ENCODE measurements around the gene HDAC3. TPM values are rescaled to one million over a fixed set of nuclear protein-coding genes. Genes with fewer than 3 reads are reported as not detected.
A peak's percentile ranks its signal among the peaks of the same experiment; 100 is the strongest.

HDAC3 gene
- total RNA-seq, 5 donors from 2014 or later (not counting 1 experiment from before 2014, with no cell fraction given): 68.5 to 78.5 (median 73.8) TPM

DNA sequence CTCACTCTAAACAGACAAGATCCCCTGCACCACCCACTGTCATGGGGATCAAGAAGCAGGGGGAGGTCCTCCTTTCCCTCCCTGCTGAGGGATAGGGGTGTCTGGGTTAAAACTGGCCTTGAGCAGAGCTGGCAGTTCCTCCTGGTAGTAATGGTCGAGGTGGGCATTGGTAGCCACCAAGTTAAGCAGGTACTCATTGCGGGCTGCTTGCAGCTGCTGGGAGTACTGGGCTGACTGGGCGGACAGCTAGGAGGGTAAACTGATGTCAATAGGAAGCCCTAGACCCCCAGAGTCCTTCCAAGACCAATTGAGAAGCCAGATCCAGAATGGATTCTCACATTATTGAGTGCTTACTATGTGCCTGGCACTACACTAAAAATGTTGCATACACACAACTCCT lies 11.2 kb upstream of the HDAC3 start:
- no peaks in the 10 kb centered on the region for H3K27me3 Mint-ChIP-seq
- no peak overlapping the region for H3K27ac Mint-ChIP-seq
- Histone ChIP-seq H3K4me1 (ENCODE audit: control insufficient read depth in 1 of 2, extremely low read depth in 1 of 2, insufficient read depth in 2 of 2, low read length in 2 of 2) (peaks cover 3 to 31% of the 10 kb centered on the region in 2 experiments), H3K4me3 (ENCODE audit: control insufficient read depth in 1 of 2, extremely low read depth in 1 of 2, low read length in 1 of 2) (no peak overlapping the region), H3K27me3 (replicated peaks in 1 of 2; ENCODE audit: control insufficient read depth in 2 of 2, extremely low read depth in 1 of 2, insufficient read depth in 2 of 2, low read length in 1 of 2) (no peaks in the 10 kb centered on the region), H3K27ac (ENCODE audit: low read length) (no peak overlapping the region), H3K36me3 (ENCODE audit: control insufficient read depth in 2 of 2, extremely low read depth in 1 of 2, insufficient read depth in 1 of 2, low read length in 1 of 2) (peaks cover 6 to 47% of the 10 kb centered on the region in 2 donors), H3K9me3 (no peaks in the 10 kb centered on the region)
- DNase-seq (no peak), ATAC-seq (replicated peaks in 1 of 4) (no peak)
- H3K4me3 Mint-ChIP-seq: no peak overlapping the region
- POLR2A ChIA-PET: no interaction called here
- peaks cover 26% of the 10 kb centered on the region for H3K36me3 Mint-ChIP-seq
- WGBS (ENCODE audit: insufficient coverage): no CpG with 5 or more reads among the region's 3 CpGs
- H3K9me3 Mint-ChIP-seq: no peaks in the 10 kb centered on the region
- peaks cover 30 to 47% (median 44%) of the 10 kb centered on the region in 3 donors for H3K4me1 Mint-ChIP-seq
- CTCF ChIA-PET: interaction anchor here (0.5 to 1.0 kb wide), 4 partner anchors 9 to 1931 kb away, joined by 3 to 5 read pairs (median 4); no protein-coding TSS in a partner anchor

DNA sequence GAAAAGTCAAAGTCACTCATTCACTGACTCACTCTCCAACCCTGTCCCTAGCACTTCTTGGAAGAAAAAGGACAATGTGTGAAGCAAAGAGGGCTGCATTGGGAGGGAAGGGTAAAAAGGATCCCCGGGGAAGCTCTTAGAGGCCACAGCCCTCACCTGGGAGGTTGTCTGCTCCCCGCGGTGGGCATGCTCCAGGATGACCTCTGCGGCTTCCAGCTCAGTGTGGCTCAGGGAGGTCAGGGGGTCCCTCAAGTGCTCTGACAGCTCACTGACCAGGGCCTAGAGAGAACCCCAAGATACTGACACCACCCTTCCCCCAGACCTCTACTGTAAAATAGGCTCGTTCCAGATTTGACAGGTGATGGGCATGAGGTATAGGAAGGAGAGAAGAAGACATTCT lies 10.6 kb upstream of the HDAC3 start:
- ATAC-seq (replicated peaks in 1 of 4): no peak
- no peak overlapping the region for H3K4me3 ChIP-seq (ENCODE audit: control insufficient read depth in 1 of 2, extremely low read depth in 1 of 2, low read length in 1 of 2)
- H3K9me3 ChIP-seq: no peaks in the 10 kb centered on the region
- no peak for DNase-seq
- Mint-ChIP-seq H3K27me3 (no peaks in the 10 kb centered on the region), H3K4me3 (no peak overlapping the region), H3K36me3 (peaks cover 26% of the 10 kb centered on the region), H3K9me3 (no peaks in the 10 kb centered on the region), H3K27ac (no peak overlapping the region), H3K4me1 (peaks cover 27 to 42% (median 38%) of the 10 kb centered on the region in 3 donors)
- CTCF ChIA-PET: interaction anchor here (0.5 to 1.0 kb wide), 4 partner anchors 9 to 1930 kb away, joined by 3 to 5 read pairs (median 4); no protein-coding TSS in a partner anchor
- WGBS (ENCODE audit: insufficient coverage): 100% methylated on average over 1 of the region's 5 CpGs
- H3K27me3 ChIP-seq (replicated peaks in 1 of 2; ENCODE audit: control insufficient read depth in 2 of 2, extremely low read depth in 1 of 2, insufficient read depth in 2 of 2, low read length in 1 of 2): no peaks in the 10 kb centered on the region
- H3K36me3 ChIP-seq (ENCODE audit: control insufficient read depth in 2 of 2, extremely low read depth in 1 of 2, insufficient read depth in 1 of 2, low read length in 1 of 2): peaks cover 6 to 50% of the 10 kb centered on the region in 2 donors
- H3K27ac ChIP-seq (ENCODE audit: low read length): no peak overlapping the region
- POLR2A ChIA-PET: no interaction called here
- H3K4me1 ChIP-seq (ENCODE audit: control insufficient read depth in 1 of 2, extremely low read depth in 1 of 2, insufficient read depth in 2 of 2, low read length in 2 of 2): peaks cover 3 to 29% of the 10 kb centered on the region in 2 experiments

DNA sequence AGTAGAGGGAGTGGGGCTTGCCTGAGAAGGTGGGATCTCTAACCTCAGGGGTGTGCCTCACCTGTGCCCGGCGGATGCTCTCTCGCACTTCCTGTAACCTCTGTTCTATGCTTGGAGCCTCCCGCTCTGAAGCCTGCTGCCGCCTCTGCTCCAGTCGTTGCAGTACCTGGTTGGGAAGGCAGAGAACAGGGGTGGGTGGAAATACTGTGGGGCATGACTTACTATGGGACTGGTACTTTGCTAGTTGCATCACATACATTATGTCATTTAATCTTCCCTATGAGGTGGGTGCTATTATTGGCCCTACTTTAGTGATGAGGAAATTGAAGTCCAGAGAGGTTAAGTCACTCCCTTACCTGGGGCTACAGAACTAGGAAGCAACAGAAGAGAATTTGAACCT lies 9.4 kb upstream of the HDAC3 start:
- H3K4me3 ChIP-seq (ENCODE audit: control insufficient read depth in 1 of 2, extremely low read depth in 1 of 2, low read length in 1 of 2): no peak overlapping the region
- peaks cover 3 to 19% of the 10 kb centered on the region in 2 experiments for H3K4me1 ChIP-seq (ENCODE audit: control insufficient read depth in 1 of 2, extremely low read depth in 1 of 2, insufficient read depth in 2 of 2, low read length in 2 of 2)
- DNase-seq: no peak
- peaks cover 6 to 59% of the 10 kb centered on the region in 2 donors for H3K36me3 ChIP-seq (ENCODE audit: control insufficient read depth in 2 of 2, extremely low read depth in 1 of 2, insufficient read depth in 1 of 2, low read length in 1 of 2)
- no peak for ATAC-seq (replicated peaks in 1 of 4)
- H3K27me3 ChIP-seq (replicated peaks in 1 of 2; ENCODE audit: control insufficient read depth in 2 of 2, extremely low read depth in 1 of 2, insufficient read depth in 2 of 2, low read length in 1 of 2): no peaks in the 10 kb centered on the region
- no peaks in the 10 kb centered on the region for H3K9me3 ChIP-seq
- ChIA-PET CTCF (no interaction called here), POLR2A (no interaction called here)
- Mint-ChIP-seq H3K36me3 (peaks cover 30% of the 10 kb centered on the region), H3K27ac (peak overlapping the region in 1 of 2 donors; percentile 19), H3K4me1 (peaks cover 23 to 37% (median 26%) of the 10 kb centered on the region in 3 donors), H3K4me3 (no peak overlapping the region), H3K9me3 (no peaks in the 10 kb centered on the region), H3K27me3 (no peaks in the 10 kb centered on the region)
- WGBS (ENCODE audit: insufficient coverage): 100% methylated on average over 3 of the region's 6 CpGs
- H3K27ac ChIP-seq (ENCODE audit: low read length): no peak overlapping the region

DNA sequence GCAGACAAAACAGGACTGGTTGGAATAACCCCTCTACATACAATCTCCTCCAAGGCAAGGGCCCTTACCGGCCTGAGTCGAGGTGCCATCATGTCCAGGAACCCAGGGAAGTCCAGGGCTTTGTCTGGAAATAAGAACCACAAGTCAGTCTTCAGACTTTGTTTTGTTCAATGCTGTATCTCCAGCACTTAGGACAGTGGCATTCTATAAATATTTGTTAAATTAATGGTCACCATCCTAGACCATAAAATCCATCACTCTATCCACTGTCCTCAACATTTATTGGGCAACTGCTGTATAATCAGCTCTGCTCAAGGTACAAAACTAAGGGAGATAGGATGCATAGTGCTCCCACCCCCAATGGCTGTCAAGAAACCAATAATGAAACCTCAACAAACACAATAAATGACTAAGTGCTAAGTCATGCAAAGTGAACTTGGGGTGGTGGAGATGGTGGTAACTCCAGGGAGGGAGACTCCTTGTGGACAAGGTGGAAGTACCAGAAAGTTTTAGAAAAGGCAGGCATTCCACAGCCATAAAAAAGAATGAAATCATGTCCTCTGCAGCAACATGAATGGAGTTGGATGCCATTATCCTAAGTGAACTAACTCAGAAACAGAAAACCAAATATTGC lies 5.1 kb upstream of the HDAC3 start:
- no peak overlapping the region for H3K4me3 Mint-ChIP-seq
- H3K9me3 ChIP-seq: no peaks in the 10 kb centered on the region
- WGBS (ENCODE audit: insufficient coverage): 83% methylated on average over 2 of the region's 2 CpGs
- ATAC-seq (replicated peaks in 1 of 4) (no peak), DNase-seq (no peak)
- H3K36me3 ChIP-seq (ENCODE audit: control insufficient read depth in 2 of 2, extremely low read depth in 1 of 2, insufficient read depth in 1 of 2, low read length in 1 of 2): peaks cover 9 to 51% of the 10 kb centered on the region in 2 donors
- peaks cover 0 to 16% of the 10 kb centered on the region in 2 experiments for H3K4me1 ChIP-seq (ENCODE audit: control insufficient read depth in 1 of 2, extremely low read depth in 1 of 2, insufficient read depth in 2 of 2, low read length in 2 of 2)
- ChIA-PET CTCF (interaction anchor here in 1 of 2 donors (0.5 to 0.9 kb wide), 2 partner anchors 23 to 473 kb away, joined by 3 to 6 read pairs; partner anchors contain the start of gene DIAPH1), POLR2A (interaction anchor here in 1 of 2 donors (0.5 kb wide), 1 partner anchor 10 kb away, joined by 5 read pairs; no protein-coding TSS in a partner anchor)
- no peaks in the 10 kb centered on the region for H3K27me3 Mint-ChIP-seq
- no peaks in the 10 kb centered on the region for H3K27me3 ChIP-seq (replicated peaks in 1 of 2; ENCODE audit: control insufficient read depth in 2 of 2, extremely low read depth in 1 of 2, insufficient read depth in 2 of 2, low read length in 1 of 2)
- H3K36me3 Mint-ChIP-seq: peaks cover 25% of the 10 kb centered on the region
- H3K27ac Mint-ChIP-seq: peak overlapping the region; percentile 16 to 69
- no peak overlapping the region for H3K4me3 ChIP-seq (ENCODE audit: control insufficient read depth in 1 of 2, extremely low read depth in 1 of 2, low read length in 1 of 2)
- H3K9me3 Mint-ChIP-seq: no peaks in the 10 kb centered on the region
- peaks cover 11 to 14% (median 12%) of the 10 kb centered on the region in 3 donors for H3K4me1 Mint-ChIP-seq
- H3K27ac ChIP-seq (ENCODE audit: low read length): no peak overlapping the region

DNA sequence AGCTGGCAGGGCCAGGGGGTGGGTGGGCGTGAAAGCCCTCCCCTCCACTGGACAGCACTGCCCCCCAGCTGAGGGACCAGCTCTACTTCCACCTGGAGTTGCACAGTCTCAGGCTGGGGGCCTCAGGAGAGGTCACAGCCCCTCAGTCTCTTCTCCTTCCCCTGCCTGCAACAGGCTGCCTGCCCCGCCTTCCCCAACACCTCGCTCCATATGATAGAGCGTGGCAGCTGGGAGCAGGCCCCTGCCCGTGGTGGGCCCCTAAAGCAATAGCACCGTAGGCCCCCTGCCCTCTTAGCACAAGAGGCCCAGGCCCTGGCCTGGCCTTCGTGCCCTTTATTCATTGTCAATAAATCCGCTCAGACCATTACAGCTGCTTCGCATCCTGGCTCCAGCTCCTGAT lies 4.0 kb upstream of the HDAC3 start:
- peaks cover 6 to 41% of the 10 kb centered on the region in 2 donors for H3K36me3 ChIP-seq (ENCODE audit: control insufficient read depth in 2 of 2, extremely low read depth in 1 of 2, insufficient read depth in 1 of 2, low read length in 1 of 2)
- no peaks in the 10 kb centered on the region for H3K27me3 ChIP-seq (replicated peaks in 1 of 2; ENCODE audit: control insufficient read depth in 2 of 2, extremely low read depth in 1 of 2, insufficient read depth in 2 of 2, low read length in 1 of 2)
- Mint-ChIP-seq H3K4me3 (no peak overlapping the region), H3K9me3 (no peaks in the 10 kb centered on the region), H3K36me3 (peaks cover 18% of the 10 kb centered on the region), H3K4me1 (peaks cover 17 to 20% (median 18%) of the 10 kb centered on the region in 3 donors), H3K27me3 (no peaks in the 10 kb centered on the region), H3K27ac (peak overlapping the region; percentile 28 to 69)
- H3K4me1 ChIP-seq (ENCODE audit: control insufficient read depth in 1 of 2, extremely low read depth in 1 of 2, insufficient read depth in 2 of 2, low read length in 2 of 2): peaks cover 6 to 23% of the 10 kb centered on the region in 2 experiments
- H3K9me3 ChIP-seq: no peaks in the 10 kb centered on the region
- DNase-seq (no peak), ATAC-seq (replicated peaks in 1 of 4) (no peak)
- H3K4me3 ChIP-seq (ENCODE audit: control insufficient read depth in 1 of 2, extremely low read depth in 1 of 2, low read length in 1 of 2): no peak overlapping the region
- ChIA-PET CTCF (interaction anchor here (0.6 to 0.8 kb wide), 2 partner anchors 10 to 922 kb away, joined by 3 read pairs; no protein-coding TSS in a partner anchor), POLR2A (no interaction called here)
- no peak overlapping the region for H3K27ac ChIP-seq (ENCODE audit: low read length)
- 91% methylated on average over 7 of the region's 9 CpGs for WGBS (ENCODE audit: insufficient coverage)

DNA sequence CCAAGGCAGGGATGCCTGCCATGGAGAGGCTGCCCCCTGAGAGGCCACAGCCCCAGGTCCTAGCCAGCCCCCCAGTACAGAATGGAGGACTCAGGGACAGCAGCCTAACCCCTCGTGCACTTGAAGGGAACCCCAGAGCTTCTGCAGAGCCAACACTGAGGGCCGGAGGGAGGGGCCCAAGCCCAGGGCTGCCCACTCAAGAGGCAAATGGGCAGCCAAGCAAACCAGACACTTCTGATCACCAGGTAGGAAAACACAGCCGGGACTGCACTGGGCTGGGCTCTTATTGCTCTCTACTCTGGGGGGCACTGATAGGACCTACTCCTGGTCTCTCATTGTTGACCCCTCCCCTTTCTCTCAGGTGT lies 3.4 kb upstream of the HDAC3 start:
- Histone ChIP-seq H3K4me1 (ENCODE audit: control insufficient read depth in 1 of 2, extremely low read depth in 1 of 2, insufficient read depth in 2 of 2, low read length in 2 of 2) (peaks cover 7 to 29% of the 10 kb centered on the region in 2 experiments), H3K4me3 (ENCODE audit: control insufficient read depth in 1 of 2, extremely low read depth in 1 of 2, low read length in 1 of 2) (no peak overlapping the region), H3K36me3 (ENCODE audit: control insufficient read depth in 2 of 2, extremely low read depth in 1 of 2, insufficient read depth in 1 of 2, low read length in 1 of 2) (peaks cover 6 to 34% of the 10 kb centered on the region in 2 donors), H3K27ac (ENCODE audit: low read length) (no peak overlapping the region), H3K9me3 (no peaks in the 10 kb centered on the region), H3K27me3 (replicated peaks in 1 of 2; ENCODE audit: control insufficient read depth in 2 of 2, extremely low read depth in 1 of 2, insufficient read depth in 2 of 2, low read length in 1 of 2) (no peaks in the 10 kb centered on the region)
- peak overlapping the region in 1 of 2 donors; percentile 69 for H3K27ac Mint-ChIP-seq
- no peak overlapping the region for H3K4me3 Mint-ChIP-seq
- ChIA-PET POLR2A (no interaction called here), CTCF (no interaction called here)
- whole genome bisulfite sequencing (ENCODE audit: insufficient coverage): 96% methylated on average over 3 of the region's 3 CpGs
- ATAC-seq (replicated peaks in 1 of 4) (no peak), DNase-seq (no peak)
- peaks cover 24 to 27% (median 25%) of the 10 kb centered on the region in 3 donors for H3K4me1 Mint-ChIP-seq
- H3K9me3 Mint-ChIP-seq: no peaks in the 10 kb centered on the region
- H3K27me3 Mint-ChIP-seq: no peaks in the 10 kb centered on the region
- peaks cover 15% of the 10 kb centered on the region for H3K36me3 Mint-ChIP-seq
